Measurements from ENCODE around the gene MCHR1. TPM values are rescaled to one million over a fixed set of nuclear protein-coding genes. Genes with fewer than 3 reads are reported as not detected.
A peak's percentile ranks its signal among the peaks of the same experiment; 100 is the strongest.

Gene MCHR1
- total RNA-seq, 1 donor from 2014 or later = not detected

DNA sequence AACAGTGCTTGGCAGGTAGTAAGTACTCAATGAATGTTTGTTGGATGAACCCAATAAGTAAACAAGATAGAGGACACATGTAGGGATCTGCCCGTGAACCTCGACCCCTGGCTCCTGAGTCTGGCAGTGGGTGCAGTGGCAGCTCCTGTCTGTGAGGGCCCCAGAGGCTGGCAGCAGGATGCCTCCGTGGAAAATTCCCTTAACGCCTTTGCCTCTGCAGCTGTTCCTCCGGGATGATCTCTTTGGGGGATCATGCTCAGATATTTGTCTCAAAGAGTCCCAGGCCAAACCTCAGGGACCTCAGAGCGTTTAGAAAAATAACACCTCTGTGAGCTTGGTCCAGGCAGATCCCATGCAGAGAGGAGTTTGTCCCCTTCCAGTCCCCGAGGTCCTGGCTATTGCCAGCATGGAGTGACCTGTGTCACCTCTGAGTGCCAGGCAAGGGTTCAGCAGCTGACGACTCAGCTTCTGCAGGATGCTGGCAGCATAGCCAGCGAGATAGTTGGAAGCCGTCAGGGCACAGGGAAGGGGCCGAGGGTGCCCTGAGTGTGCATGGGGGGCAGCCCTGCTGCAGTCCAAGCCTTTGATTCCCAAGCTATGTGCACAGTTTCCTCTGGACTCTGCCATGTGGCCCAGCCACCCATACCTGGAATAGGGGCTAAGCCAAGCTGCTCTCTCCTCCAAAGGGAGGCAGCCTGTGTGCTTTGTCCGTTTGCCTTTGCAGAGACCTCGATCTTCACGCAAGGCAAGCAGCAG lies 613 bp upstream of the MCHR1 start:
- no peaks in the 10 kb centered on the region for H3K9me3 ChIP-seq
- intact Hi-C loops (cut with DNase I) = no loop called here
- no peak overlapping the region for H3K27ac ChIP-seq
- TF ChIP-seq, protein P1, sequence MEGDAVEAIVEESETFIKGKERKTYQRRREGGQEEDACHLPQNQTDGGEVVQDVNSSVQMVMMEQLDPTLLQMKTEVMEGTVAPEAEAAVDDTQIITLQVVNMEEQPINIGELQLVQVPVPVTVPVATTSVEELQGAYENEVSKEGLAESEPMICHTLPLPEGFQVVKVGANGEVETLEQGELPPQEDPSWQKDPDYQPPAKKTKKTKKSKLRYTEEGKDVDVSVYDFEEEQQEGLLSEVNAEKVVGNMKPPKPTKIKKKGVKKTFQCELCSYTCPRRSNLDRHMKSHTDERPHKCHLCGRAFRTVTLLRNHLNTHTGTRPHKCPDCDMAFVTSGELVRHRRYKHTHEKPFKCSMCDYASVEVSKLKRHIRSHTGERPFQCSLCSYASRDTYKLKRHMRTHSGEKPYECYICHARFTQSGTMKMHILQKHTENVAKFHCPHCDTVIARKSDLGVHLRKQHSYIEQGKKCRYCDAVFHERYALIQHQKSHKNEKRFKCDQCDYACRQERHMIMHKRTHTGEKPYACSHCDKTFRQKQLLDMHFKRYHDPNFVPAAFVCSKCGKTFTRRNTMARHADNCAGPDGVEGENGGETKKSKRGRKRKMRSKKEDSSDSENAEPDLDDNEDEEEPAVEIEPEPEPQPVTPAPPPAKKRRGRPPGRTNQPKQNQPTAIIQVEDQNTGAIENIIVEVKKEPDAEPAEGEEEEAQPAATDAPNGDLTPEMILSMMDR (IDR thresholded peaks at IDR 0.05) = no peak
- no peaks in the 10 kb centered on the region for H3K36me3 ChIP-seq
- H3K4me1 ChIP-seq = peaks cover 0 to 17% of the 10 kb centered on the region in 2 donors
- DNase-seq (ENCODE audit: low spot score in 2 of 2) = no peak
- H3K4me3 ChIP-seq = peak overlapping the region in 1 of 2 donors; percentile 55
- no peaks in the 10 kb centered on the region for H3K27me3 ChIP-seq

GRCh38 chr22:40679964-40680818 lies 907 bp downstream of the MCHR1 start:
- H3K9me3 ChIP-seq = no peaks in the 10 kb centered on the region
- peak overlapping the region in 1 of 2 donors; percentile 55 for H3K4me3 ChIP-seq
- intact Hi-C loops (cut with DNase I) = no loop called here
- no peak overlapping the region for H3K27ac ChIP-seq
- no peaks in the 10 kb centered on the region for H3K36me3 ChIP-seq
- H3K4me1 ChIP-seq = peaks cover 0 to 17% of the 10 kb centered on the region in 2 donors
- no peaks in the 10 kb centered on the region for H3K27me3 ChIP-seq
- TF ChIP-seq, protein P1 (IDR thresholded peaks at IDR 0.05) = no peak
- DNase-seq (ENCODE audit: low spot score in 2 of 2) = no peak

GRCh38 chr22:40680819-40681183 lies 1.5 kb downstream of the MCHR1 start:
- H3K4me3 ChIP-seq = no peak overlapping the region
- no peak for DNase-seq (ENCODE audit: low spot score in 2 of 2)
- H3K36me3 ChIP-seq = no peaks in the 10 kb centered on the region
- peaks cover 0 to 17% of the 10 kb centered on the region in 2 donors for H3K4me1 ChIP-seq
- intact Hi-C loops (cut with DNase I) = no loop called here
- TF ChIP-seq, protein P1 (IDR thresholded peaks at IDR 0.05) = no peak
- no peak overlapping the region for H3K27ac ChIP-seq
- no peaks in the 10 kb centered on the region for H3K9me3 ChIP-seq
- no peaks in the 10 kb centered on the region for H3K27me3 ChIP-seq

DNA sequence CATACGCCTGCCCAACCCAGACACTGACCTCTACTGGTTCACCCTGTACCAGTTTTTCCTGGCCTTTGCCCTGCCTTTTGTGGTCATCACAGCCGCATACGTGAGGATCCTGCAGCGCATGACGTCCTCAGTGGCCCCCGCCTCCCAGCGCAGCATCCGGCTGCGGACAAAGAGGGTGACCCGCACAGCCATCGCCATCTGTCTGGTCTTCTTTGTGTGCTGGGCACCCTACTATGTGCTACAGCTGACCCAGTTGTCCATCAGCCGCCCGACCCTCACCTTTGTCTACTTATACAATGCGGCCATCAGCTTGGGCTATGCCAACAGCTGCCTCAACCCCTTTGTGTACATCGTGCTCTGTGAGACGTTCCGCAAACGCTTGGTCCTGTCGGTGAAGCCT lies 2.2 kb downstream of the MCHR1 start:
- TF ChIP-seq, protein P1 (IDR thresholded peaks at IDR 0.05) = no peak
- Histone ChIP-seq H3K36me3 (no peaks in the 10 kb centered on the region), H3K27me3 (no peaks in the 10 kb centered on the region), H3K27ac (no peak overlapping the region), H3K9me3 (no peaks in the 10 kb centered on the region), H3K4me1 (peaks cover 0 to 17% of the 10 kb centered on the region in 2 donors), H3K4me3 (no peak overlapping the region)
- intact Hi-C loops (cut with DNase I) = no loop called here
- DNase-seq (ENCODE audit: low spot score in 2 of 2) = no peak

DNA sequence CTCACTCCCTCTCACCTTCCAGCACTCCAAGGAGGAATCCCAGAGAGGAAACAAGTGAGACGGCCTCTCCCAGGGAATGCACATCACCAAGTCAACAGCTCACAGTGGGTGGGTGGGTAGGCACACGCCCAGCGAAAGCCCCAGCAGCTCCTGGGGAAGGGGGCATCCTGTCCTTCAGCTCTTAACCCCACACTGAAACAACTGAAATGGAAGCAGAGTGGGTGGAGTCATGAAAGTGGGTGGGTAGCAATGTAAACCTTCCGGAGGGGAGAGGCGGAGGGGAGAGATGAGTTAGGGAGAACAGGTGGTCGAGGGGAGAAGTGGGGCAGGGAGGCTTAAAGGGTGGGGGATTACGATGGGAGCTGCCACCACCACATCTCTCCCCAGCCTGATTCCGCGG lies 5.4 kb downstream of the MCHR1 start:
- DNase-seq (ENCODE audit: low spot score in 2 of 2) = no peak
- TF ChIP-seq, protein P1 (IDR thresholded peaks at IDR 0.05) = no peak
- Histone ChIP-seq H3K27me3 (no peaks in the 10 kb centered on the region), H3K4me3 (no peak overlapping the region), H3K4me1 (peaks cover 0 to 6% of the 10 kb centered on the region in 2 donors), H3K36me3 (no peaks in the 10 kb centered on the region), H3K9me3 (no peaks in the 10 kb centered on the region), H3K27ac (no peak overlapping the region)
- intact Hi-C loops (cut with DNase I) = loop anchor here (2.0 kb wide), 1 partner anchor 22 kb away; no protein-coding TSS in a partner anchor

Measured in ascending aorta (tissue), 2 donors.